Natural killer cell treated with Interleukin-12 subunit alpha and Interleukin-12 subunit beta and Interleukin-15 and Interleukin-18, amount 100 ng/mL, for 72 hours (primary cell): ENCODE data around the gene DLG2. TPM values are rescaled to one million over a fixed set of nuclear protein-coding genes. Genes with fewer than 3 reads are reported as not detected.

Experiments used
- ATAC-seq, 2 donors: fragments of 150-1000 bp; cut with Tn5 transposase in 1 of 2; sonication (Bioruptor Pico), chemical (Tn5 transposase) in 1 of 2; 2 replicates each; pipeline ENCODE4 v1.10.0; 2021
- DNase-seq: peaks from one replicate; pipeline ENCODE4 v3.0.0; 2022; ENCODE audit warnings: low spot score
- H3K27ac Mint-ChIP-seq, 2 donors: 1 replicate in 1 of 2; 2 replicates in 1 of 2; pipeline ENCODE4 v1.8.0; 2022; ENCODE audit warnings: mixed read lengths in 2 of 2, mild to moderate bottlenecking in 1 of 2, moderate library complexity in 1 of 2
- H3K27me3 Mint-ChIP-seq, 2 donors: 1 replicate in 1 of 2; 2 replicates in 1 of 2; pipeline ENCODE4 v1.8.0; 2022; ENCODE audit warnings: mixed read lengths in 2 of 2
- H3K36me3 Mint-ChIP-seq: one replicate; pipeline ENCODE4 v1.8.0; 2022; ENCODE audit warnings: mixed read lengths
- H3K4me1 Mint-ChIP-seq, 2 donors: 1 replicate in 1 of 2; 2 replicates in 1 of 2; pipeline ENCODE4 v1.8.0; 2022; ENCODE audit warnings: low read depth in 2 of 2, mixed read lengths in 2 of 2, mild to moderate bottlenecking in 1 of 2
- H3K4me3 Mint-ChIP-seq: one replicate; pipeline ENCODE4 v1.8.0; 2022; ENCODE audit warnings: mixed read lengths
- H3K9me3 Mint-ChIP-seq: 2 replicates; pipeline ENCODE4 v1.8.0; 2022; ENCODE audit warnings: mixed read lengths
- total RNA-seq, 2 donors: library from RNA; stranded (reverse); gene quantifications; one replicate each; pipeline ENCODE4 v1.2.3, GENCODE V29; 2022

The DLG2 gene
- total RNA-seq, 2 donors from 2014 or later: 1.1 to 1.7 TPM

DNA sequence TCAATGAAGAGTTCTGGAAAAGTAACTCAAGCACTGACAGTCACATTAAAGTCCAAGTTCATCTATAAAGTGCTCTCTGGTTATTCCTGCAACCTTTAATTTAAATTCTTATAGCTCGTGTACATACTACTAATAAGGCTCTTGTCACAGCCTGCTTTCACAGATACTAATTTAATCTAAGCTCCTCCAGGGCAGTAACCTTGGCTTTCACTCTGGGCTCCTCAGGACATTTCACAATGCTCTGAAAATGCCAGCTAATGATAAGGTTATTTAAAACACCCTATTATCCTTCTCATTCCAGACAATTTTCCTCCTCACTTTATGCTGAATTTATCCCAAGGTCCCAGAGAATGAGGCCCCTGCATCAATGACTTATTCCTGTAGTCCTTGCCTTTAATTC is 2098.3 kb downstream of the DLG2 start:
- H3K27me3 Mint-ChIP-seq: no peaks in the 10 kb centered on the region
- no peaks in the 10 kb centered on the region for H3K4me1 Mint-ChIP-seq
- no peaks in the 10 kb centered on the region for H3K36me3 Mint-ChIP-seq
- ATAC-seq: no peak
- peaks cover 5% of the 10 kb centered on the region for H3K9me3 Mint-ChIP-seq
- DNase-seq: no peak
- no peak overlapping the region for H3K27ac Mint-ChIP-seq
- H3K4me3 Mint-ChIP-seq: no peak overlapping the region

- Mint-ChIP-seq H3K27ac (no peak overlapping the region), H3K9me3 (peaks cover 5% of the 10 kb centered on the region), H3K36me3 (no peaks in the 10 kb centered on the region), H3K4me1 (no peaks in the 10 kb centered on the region), H3K27me3 (no peaks in the 10 kb centered on the region), H3K4me3 (no peak overlapping the region)
- no peak for DNase-seq
- ATAC-seq: no peak
These were observed 2098.9 kb downstream of the DLG2 start for GRCh38 chr11:83528225-83528624.

GRCh38 chr11:83523676-83524075 is 2103.5 kb downstream of the DLG2 start:
- H3K27me3 Mint-ChIP-seq: no peaks in the 10 kb centered on the region
- DNase-seq: no peak

DNA sequence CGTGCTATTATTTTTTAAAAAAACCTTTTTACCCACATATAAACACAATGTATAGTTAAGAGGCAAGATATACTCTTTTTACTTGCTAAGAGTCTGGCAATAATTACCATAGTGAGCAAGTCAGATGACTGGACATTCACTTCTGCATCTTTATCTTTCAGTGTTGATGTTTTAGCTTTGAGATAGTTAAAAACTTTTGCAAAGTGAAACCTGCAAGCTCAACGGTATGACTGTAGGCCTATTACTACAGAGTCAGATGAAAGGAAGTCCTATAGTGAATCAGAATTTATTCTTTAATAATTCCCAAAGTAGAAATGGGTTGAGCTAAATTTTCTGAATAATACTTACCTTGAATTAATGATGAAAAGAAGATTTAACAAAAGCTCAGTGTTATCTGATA is 2104.2 kb downstream of the DLG2 start:
- DNase-seq (no peak), ATAC-seq (no peak)
- H3K27ac Mint-ChIP-seq: no peak overlapping the region
- no peaks in the 10 kb centered on the region for H3K36me3 Mint-ChIP-seq
- no peaks in the 10 kb centered on the region for H3K27me3 Mint-ChIP-seq
- H3K4me1 Mint-ChIP-seq: no peaks in the 10 kb centered on the region
- H3K4me3 Mint-ChIP-seq: no peak overlapping the region
- H3K9me3 Mint-ChIP-seq: peaks cover 3% of the 10 kb centered on the region

More at GRCh38 chr11:83523676-83524075, 2103.5 kb downstream of the DLG2 start:
- Mint-ChIP-seq H3K4me3 (no peak overlapping the region), H3K9me3 (peaks cover 3% of the 10 kb centered on the region), H3K36me3 (no peaks in the 10 kb centered on the region), H3K4me1 (no peaks in the 10 kb centered on the region), H3K27ac (no peak overlapping the region)
- ATAC-seq: no peak

DNA sequence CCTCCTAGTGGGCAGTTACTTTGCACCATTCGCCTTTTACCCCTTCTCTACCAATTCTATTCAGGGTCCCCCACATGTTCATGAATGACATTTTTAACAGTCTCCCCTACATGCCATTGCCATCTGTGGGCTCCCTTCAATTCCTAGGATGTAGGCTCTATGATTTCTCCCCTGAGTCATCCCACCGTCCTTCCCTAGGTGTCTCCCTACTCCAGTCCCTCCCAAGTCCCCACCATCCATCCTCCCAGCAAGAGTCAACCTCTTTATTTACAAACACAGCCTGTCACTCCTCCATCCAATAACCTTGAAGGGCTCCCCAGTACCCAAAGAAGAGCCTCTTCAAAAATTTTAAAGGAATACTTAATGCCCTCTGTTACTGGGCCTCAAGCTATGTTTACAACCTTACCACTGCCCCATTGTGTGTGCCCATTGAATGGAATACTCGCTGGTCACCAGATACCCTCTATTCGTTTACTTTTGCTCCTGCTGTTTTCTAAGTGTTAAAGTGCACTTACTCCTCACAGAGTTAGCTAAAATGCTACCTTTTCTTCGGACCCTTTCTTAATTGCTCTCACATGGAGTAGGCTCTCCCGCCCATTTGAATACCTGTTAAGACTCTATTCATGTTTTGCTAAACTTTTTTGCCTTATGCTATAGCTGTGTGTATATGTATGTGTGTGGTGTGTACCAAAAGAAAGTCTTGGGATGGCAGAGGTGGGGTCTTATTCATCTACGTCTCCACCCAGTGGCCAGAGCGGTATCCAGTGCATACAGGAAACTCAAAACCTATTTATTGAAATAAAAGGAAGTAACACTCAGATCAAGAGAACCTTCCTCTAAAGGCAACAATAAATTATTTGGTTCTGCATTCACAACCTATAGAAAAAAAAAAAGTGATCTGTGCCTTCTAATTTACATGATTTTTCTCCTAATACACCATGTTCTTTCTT is 2105.2 kb downstream of the DLG2 start:
- Mint-ChIP-seq H3K27ac (no peak overlapping the region), H3K9me3 (peaks cover 6% of the 10 kb centered on the region), H3K36me3 (no peaks in the 10 kb centered on the region), H3K4me3 (no peak overlapping the region), H3K4me1 (no peaks in the 10 kb centered on the region), H3K27me3 (no peaks in the 10 kb centered on the region)
- ATAC-seq: no peak
- DNase-seq: no peak

DNA sequence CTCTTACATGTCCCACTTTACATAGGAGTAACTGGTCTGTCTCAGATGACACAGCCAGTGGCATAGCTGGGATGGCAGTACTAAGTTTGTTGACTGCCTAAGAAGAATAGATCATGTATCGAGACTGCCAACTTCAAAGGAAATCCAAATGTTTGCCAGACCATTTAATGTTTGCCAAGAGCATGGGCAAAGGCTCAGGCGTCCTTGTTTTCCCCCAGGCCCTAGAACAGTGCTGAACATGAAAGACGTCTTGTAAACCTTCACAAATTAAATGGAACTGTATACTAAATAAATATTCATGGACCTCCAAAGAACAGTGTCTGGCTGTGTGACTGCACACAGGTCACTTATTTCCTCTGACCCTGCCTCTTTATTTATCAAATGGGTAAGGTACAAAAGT is 2106.3 kb downstream of the DLG2 start:
- ATAC-seq (no peak), DNase-seq (no peak)
- Mint-ChIP-seq H3K36me3 (no peaks in the 10 kb centered on the region), H3K4me1 (no peaks in the 10 kb centered on the region), H3K9me3 (peaks cover 6% of the 10 kb centered on the region), H3K27me3 (no peaks in the 10 kb centered on the region), H3K27ac (no peak overlapping the region), H3K4me3 (no peak overlapping the region)

GRCh38 chr11:83511646-83512045 is 2115.5 kb downstream of the DLG2 start:
- Mint-ChIP-seq H3K27me3 (no peaks in the 10 kb centered on the region), H3K9me3 (peaks cover 4% of the 10 kb centered on the region), H3K36me3 (no peaks in the 10 kb centered on the region), H3K4me1 (no peaks in the 10 kb centered on the region), H3K4me3 (no peak overlapping the region), H3K27ac (no peak overlapping the region)
- ATAC-seq (no peak), DNase-seq (no peak)

DNA sequence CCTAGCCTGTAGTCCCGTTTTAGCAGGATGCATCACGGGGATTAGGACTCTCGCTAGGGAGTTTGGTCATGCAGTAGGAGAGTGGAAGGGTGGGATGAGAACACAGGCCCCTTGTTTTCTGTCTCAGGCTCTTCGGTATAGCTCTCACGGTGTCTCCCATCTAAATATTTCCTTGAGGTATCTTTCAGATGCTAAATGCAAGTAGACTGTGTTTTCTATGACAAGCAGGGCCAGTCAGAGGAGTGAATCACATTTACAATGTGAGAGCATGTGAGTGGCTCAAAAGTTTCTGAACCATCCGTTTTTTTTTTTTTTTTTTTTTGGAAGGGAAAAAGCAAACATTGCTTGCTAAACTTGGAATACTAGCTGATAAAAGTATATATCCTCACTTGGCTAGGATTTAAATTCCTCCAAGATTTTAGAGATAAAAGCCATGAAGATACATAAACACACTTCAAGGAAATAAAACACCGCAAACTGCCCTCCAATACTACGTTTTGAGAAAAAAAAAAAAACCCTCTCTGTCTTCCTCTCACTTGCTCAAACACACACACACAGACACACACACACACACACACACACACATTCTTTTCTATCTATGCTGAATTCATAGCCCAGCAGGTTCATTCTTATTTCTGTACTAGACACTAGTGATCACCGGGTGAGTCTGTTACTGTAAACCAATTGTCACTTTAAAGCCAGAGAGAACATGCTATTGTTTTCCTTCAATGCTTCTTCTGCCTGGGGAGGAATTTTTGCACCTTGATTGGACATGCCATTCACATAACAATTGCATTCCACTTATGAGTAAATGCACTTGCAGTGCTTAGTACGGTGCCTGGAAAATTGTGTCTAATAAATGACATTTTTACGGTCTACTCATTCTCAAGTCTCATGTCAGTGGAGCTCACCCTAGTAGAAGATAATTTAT is 2116.3 kb downstream of the DLG2 start:
- Mint-ChIP-seq H3K4me3 (no peak overlapping the region), H3K36me3 (no peaks in the 10 kb centered on the region), H3K9me3 (peaks cover 4% of the 10 kb centered on the region), H3K27ac (no peak overlapping the region), H3K4me1 (no peaks in the 10 kb centered on the region), H3K27me3 (no peaks in the 10 kb centered on the region)
- no peak for ATAC-seq
- DNase-seq: no peak

- H3K4me3 Mint-ChIP-seq: no peak overlapping the region
- no peaks in the 10 kb centered on the region for H3K27me3 Mint-ChIP-seq
- no peaks in the 10 kb centered on the region for H3K9me3 Mint-ChIP-seq
- ATAC-seq: no peak
- H3K4me1 Mint-ChIP-seq: no peaks in the 10 kb centered on the region
- H3K27ac Mint-ChIP-seq: no peak overlapping the region
- no peaks in the 10 kb centered on the region for H3K36me3 Mint-ChIP-seq
- no peak for DNase-seq
These were observed 2118.3 kb downstream of the DLG2 start for GRCh38 chr11:83508804-83509203.

- DNase-seq: no peak
- Mint-ChIP-seq H3K9me3 (peaks cover 3% of the 10 kb centered on the region), H3K27me3 (no peaks in the 10 kb centered on the region), H3K4me1 (no peaks in the 10 kb centered on the region), H3K4me3 (no peak overlapping the region), H3K27ac (no peak overlapping the region), H3K36me3 (no peaks in the 10 kb centered on the region)
- ATAC-seq: no peak
These were observed 2125.1 kb downstream of the DLG2 start for GRCh38 chr11:83502041-83502440.

DNA sequence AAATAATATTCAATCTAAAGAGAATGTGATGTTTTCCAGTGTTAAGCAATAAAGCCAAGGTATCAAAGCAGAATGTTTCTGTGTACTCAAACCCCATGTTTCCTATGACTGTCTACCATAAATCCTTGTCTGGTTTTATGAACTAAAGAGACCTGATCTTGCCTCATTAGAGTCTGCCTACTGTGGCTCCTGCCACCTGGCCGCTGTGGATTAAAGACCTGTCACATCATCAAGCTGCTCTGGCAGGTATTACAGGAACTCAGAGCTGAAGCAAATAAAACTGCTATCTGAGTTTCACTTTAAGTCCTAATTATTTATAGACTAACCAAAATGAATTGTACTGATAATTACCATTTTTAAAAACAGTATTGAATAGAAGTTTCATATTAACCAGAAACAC is 2133.2 kb downstream of the DLG2 start:
- Mint-ChIP-seq H3K4me3 (no peak overlapping the region), H3K27me3 (peaks cover 0 to 7% of the 10 kb centered on the region in 2 donors), H3K4me1 (no peaks in the 10 kb centered on the region), H3K36me3 (no peaks in the 10 kb centered on the region), H3K27ac (no peak overlapping the region), H3K9me3 (peaks cover 5% of the 10 kb centered on the region)
- ATAC-seq (no peak), DNase-seq (no peak)

DNA sequence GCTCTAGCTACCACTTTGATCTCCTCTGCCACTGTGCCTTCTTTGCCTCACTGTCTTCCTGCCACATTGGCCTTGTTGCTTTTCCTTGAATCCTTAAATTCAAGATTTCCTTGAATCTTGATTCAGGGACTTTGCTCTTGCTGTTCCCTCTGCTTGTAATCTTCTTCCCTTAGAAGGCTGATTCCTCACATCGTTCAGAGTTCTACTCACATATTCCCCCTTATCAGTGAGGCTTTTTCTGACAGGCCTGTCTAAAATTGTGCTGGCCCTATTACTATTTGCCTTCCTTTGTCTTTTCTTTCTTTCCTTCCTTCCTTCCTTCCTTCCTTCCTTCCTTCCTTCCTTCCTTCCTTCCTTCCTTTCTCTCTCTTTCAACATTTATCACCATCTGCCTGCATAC is 2134.1 kb downstream of the DLG2 start:
- Mint-ChIP-seq H3K4me3 (no peak overlapping the region), H3K27ac (no peak overlapping the region), H3K4me1 (no peaks in the 10 kb centered on the region), H3K9me3 (peaks cover 5% of the 10 kb centered on the region), H3K27me3 (peaks cover 0 to 7% of the 10 kb centered on the region in 2 donors), H3K36me3 (no peaks in the 10 kb centered on the region)
- DNase-seq: no peak
- ATAC-seq: no peak

- no peak for ATAC-seq
- Mint-ChIP-seq H3K4me3 (no peak overlapping the region), H3K36me3 (no peaks in the 10 kb centered on the region), H3K9me3 (no peaks in the 10 kb centered on the region), H3K4me1 (no peaks in the 10 kb centered on the region), H3K27me3 (no peaks in the 10 kb centered on the region), H3K27ac (no peak overlapping the region)
- DNase-seq: no peak
These were observed 2143.3 kb downstream of the DLG2 start for GRCh38 chr11:83483808-83484207.

DNA sequence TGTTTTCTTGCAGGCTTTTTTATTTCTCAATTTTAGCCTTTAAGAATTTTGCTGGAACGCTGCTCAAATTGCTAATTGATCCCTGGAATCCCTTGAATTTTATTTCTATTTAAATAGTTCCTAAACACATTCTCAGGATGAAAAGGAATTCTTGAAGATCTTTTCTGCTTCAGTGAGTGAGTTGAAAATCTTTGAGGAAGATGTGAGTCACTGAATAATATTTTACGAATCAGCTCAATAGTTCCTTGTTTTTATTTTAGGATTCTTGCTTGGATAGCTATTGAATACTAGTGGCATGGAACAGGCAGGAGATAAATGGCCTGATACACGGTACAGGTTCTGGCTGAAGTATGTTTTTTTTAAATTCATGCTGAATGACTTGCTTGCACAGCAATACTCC is 2146.3 kb downstream of the DLG2 start:
- DNase-seq (no peak), ATAC-seq (no peak)
- Mint-ChIP-seq H3K27me3 (no peaks in the 10 kb centered on the region), H3K4me3 (no peak overlapping the region), H3K9me3 (no peaks in the 10 kb centered on the region), H3K36me3 (no peaks in the 10 kb centered on the region), H3K27ac (no peak overlapping the region), H3K4me1 (no peaks in the 10 kb centered on the region)
